ENCODE data around the gene SLC39A11.

DNA sequence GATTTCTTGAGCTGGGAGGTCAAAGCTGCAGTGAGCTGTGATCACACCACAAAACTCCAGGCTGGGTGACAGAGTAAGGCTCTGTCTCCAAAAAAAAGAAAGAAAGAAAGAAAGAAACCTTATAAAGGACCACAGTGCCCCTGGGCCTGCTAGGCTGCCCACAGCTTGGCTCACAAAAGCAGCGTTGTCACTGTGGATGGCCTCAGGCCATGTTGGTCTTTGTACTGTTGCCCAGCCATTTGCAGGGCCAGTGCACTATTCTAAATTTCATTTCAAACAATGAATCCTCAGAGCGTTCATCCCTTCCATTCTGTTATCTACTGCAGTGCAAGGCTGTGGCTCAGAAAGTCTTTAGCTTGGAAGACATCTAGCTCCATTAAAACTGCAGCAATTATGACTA, 208.4 kb downstream of the SLC39A11 start:
- no peak for TF ChIP-seq CTCF (IDR thresholded peaks at IDR 0.05; ENCODE audit: insufficient read depth, low read depth, low read length)
- no peak for TF ChIP-seq EZH2 (IDR thresholded peaks at IDR 0.05; ENCODE audit: insufficient read depth, low read length)

Measured in astrocyte (in vitro differentiated cells and primary cell).